Endothelial cell of umbilical vein (primary cell): ENCODE results near the gene PRR5.

Source experiments
- EZH2 ChIP-seq: IDR thresholded peaks from 2 replicates; pipeline ENCODE4 v1.6.1; 2012; ENCODE audit warnings: borderline replicate concordance, low read depth, mild to moderate bottlenecking, moderate library complexity, low read length, inconsistent platforms; ENCODE audit not compliant: severe bottlenecking
- FOS ChIP-seq: IDR thresholded peaks from 2 replicates; pipeline ENCODE4 v1.6.1; 2011; ENCODE audit warnings: mild to moderate bottlenecking, low read length, moderate library complexity, borderline replicate concordance; ENCODE audit not compliant: insufficient read depth
- GATA2 ChIP-seq: IDR thresholded peaks from 2 replicates; pipeline ENCODE4 v1.7.0; 2011; ENCODE audit warnings: low read depth, mild to moderate bottlenecking, moderate library complexity, mixed read lengths, low read length; ENCODE audit not compliant: insufficient read length, insufficient read depth
- JUN ChIP-seq: IDR thresholded peaks from 2 replicates; pipeline ENCODE4 v1.6.1; 2011; ENCODE audit warnings: borderline replicate concordance, low read depth; ENCODE audit not compliant: insufficient read length, insufficient read depth
- POLR2A ChIP-seq: IDR thresholded peaks from 2 replicates; pipeline ENCODE4 v1.6.1; 2012; ENCODE audit warnings: low read depth, mild to moderate bottlenecking, control low read depth, low read length
- POLR2AphosphoS5 ChIP-seq: IDR thresholded peaks from 2 replicates; pipeline ENCODE4 v1.6.1; 2012; ENCODE audit warnings: low read depth, mild to moderate bottlenecking, control low read depth, low read length, moderate library complexity; ENCODE audit not compliant: insufficient read depth
- TF ChIP-seq, protein P1 (sequence below), 2 donors: IDR thresholded peaks; 1 replicate in 1 of 2; 2 replicates in 1 of 2; pipeline ENCODE4 v1.5.1; 2011; ENCODE audit warnings: low read length in 2 of 2, mild to moderate bottlenecking in 2 of 2, moderate library complexity in 2 of 2, control low read depth in 1 of 2, inconsistent platforms in 1 of 2, low read depth in 1 of 2; ENCODE audit not compliant: insufficient read depth in 1 of 2; ENCODE audit errors: extremely low read depth in 1 of 2

- TF ChIP-seq POLR2AphosphoS5 (no peak), JUN (no peak), EZH2 (no peak), POLR2A (no peak), GATA2 (no peak), FOS (no peak)
- TF ChIP-seq, protein P1, sequence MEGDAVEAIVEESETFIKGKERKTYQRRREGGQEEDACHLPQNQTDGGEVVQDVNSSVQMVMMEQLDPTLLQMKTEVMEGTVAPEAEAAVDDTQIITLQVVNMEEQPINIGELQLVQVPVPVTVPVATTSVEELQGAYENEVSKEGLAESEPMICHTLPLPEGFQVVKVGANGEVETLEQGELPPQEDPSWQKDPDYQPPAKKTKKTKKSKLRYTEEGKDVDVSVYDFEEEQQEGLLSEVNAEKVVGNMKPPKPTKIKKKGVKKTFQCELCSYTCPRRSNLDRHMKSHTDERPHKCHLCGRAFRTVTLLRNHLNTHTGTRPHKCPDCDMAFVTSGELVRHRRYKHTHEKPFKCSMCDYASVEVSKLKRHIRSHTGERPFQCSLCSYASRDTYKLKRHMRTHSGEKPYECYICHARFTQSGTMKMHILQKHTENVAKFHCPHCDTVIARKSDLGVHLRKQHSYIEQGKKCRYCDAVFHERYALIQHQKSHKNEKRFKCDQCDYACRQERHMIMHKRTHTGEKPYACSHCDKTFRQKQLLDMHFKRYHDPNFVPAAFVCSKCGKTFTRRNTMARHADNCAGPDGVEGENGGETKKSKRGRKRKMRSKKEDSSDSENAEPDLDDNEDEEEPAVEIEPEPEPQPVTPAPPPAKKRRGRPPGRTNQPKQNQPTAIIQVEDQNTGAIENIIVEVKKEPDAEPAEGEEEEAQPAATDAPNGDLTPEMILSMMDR (IDR thresholded peaks at IDR 0.05; ENCODE audit: extremely low read depth in 1 of 2, insufficient read depth in 1 of 2, low read depth in 1 of 2, low read length in 2 of 2), result no peak
Measured at GRCh38 chr22:44711241-44711560, 9.2 kb downstream of the PRR5 start.
